DND-41 (cell line): ENCODE measurements around the gene JUNB.

Experiments used
- ATAC-seq: fragments of 200-7000 bp; cut with Tn5 transposase; 3 replicates; pipeline ENCODE4 v1.9.1; 2021; ENCODE audit warnings: low read depth; ENCODE audit not compliant: insufficient read depth
- DNase-seq: peaks from one replicate; pipeline ENCODE4 v3.0.0-alpha.2; 2020
- H2AFZ ChIP-seq: 2 replicates; pipeline ENCODE4 v1.6.0; 2012; ENCODE audit warnings: low read depth, low read length
- H3K27ac ChIP-seq: 2 replicates; pipeline ENCODE4 v1.5.1; 2012; ENCODE audit warnings: low read length, inconsistent platforms
- H3K27me3 ChIP-seq: fragments of 200-600 bp; sonication (generic); 2 replicates; pipeline ENCODE4 v1.6.0; 2012; ENCODE audit warnings: low read length, mild to moderate bottlenecking, inconsistent platforms; ENCODE audit not compliant: insufficient read depth, poor library complexity
- H3K36me3 ChIP-seq: 2 replicates; pipeline ENCODE4 v1.5.1; 2012; ENCODE audit warnings: low read length, inconsistent platforms; ENCODE audit not compliant: insufficient read depth
- H3K4me1 ChIP-seq: 2 replicates; pipeline ENCODE4 v1.5.1; 2012; ENCODE audit warnings: mild to moderate bottlenecking, low read length; ENCODE audit not compliant: insufficient read depth
- H3K4me2 ChIP-seq: 2 replicates; pipeline ENCODE4 v1.6.0; 2012; ENCODE audit warnings: mild to moderate bottlenecking, moderate library complexity, low read length, inconsistent platforms; ENCODE audit not compliant: insufficient read depth
- H3K4me3 ChIP-seq, 2 experiments: fragments of 200-600 bp in 1 of 2; shearing (Covaris generic) in 1 of 2; 2 replicates each; pipeline ENCODE4 v1.5.1; 2012 to 2016; ENCODE audit warnings: inconsistent platforms in 2 of 2, low read length in 2 of 2, mild to moderate bottlenecking in 2 of 2, low read depth in 1 of 2, moderate library complexity in 1 of 2
- H3K79me2 ChIP-seq: 2 replicates; pipeline ENCODE4 v1.6.0; 2012; ENCODE audit warnings: low read length, inconsistent platforms; ENCODE audit not compliant: insufficient read depth
- H3K9ac ChIP-seq: 2 replicates; pipeline ENCODE4 v1.6.0; 2012; ENCODE audit warnings: low read depth, mild to moderate bottlenecking, inconsistent platforms, low read length, moderate library complexity
- H3K9me3 ChIP-seq: 2 replicates; pipeline ENCODE4 v1.5.1; 2012; ENCODE audit warnings: low read length, moderate library complexity, mild to moderate bottlenecking, inconsistent platforms; ENCODE audit not compliant: insufficient read depth, severe bottlenecking
- H4K20me1 ChIP-seq: 2 replicates; pipeline ENCODE4 v1.6.0; 2012; ENCODE audit warnings: low read length; ENCODE audit not compliant: insufficient read depth
- EZH2 ChIP-seq: IDR thresholded peaks from 3 replicates; pipeline ENCODE4 v1.6.1; 2012; ENCODE audit warnings: borderline replicate concordance, low read depth, mild to moderate bottlenecking, moderate library complexity, low read length, inconsistent platforms; ENCODE audit not compliant: severe bottlenecking
- TF ChIP-seq, protein P1 (sequence below): IDR thresholded peaks from 2 replicates; pipeline ENCODE4 v1.5.1; 2012; ENCODE audit warnings: borderline replicate concordance, low read length, moderate library complexity, mild to moderate bottlenecking; ENCODE audit not compliant: poor library complexity, severe bottlenecking; ENCODE audit errors: extremely low read depth

JUNB gene

GRCh38 chr19:12782174-12782423 lies 9.2 kb upstream of the JUNB start:
- DNase-seq (no peak), ATAC-seq (no peak)
- H4K20me1 ChIP-seq: no peaks in the 10 kb centered on the region; the same call in 1 of the 2 replicates
- peak overlapping the region; percentile 84 for H3K9ac ChIP-seq
- H3K9me3 ChIP-seq: no peaks in the 10 kb centered on the region
- H3K79me2 ChIP-seq: no peaks in the 10 kb centered on the region
- no peaks in the 10 kb centered on the region for H3K36me3 ChIP-seq
- peak overlapping the region; percentile 97 for H3K4me2 ChIP-seq
- H3K27ac ChIP-seq: peak overlapping the region; percentile 76
- TF ChIP-seq EZH2: no peak
- TF ChIP-seq, protein P1, sequence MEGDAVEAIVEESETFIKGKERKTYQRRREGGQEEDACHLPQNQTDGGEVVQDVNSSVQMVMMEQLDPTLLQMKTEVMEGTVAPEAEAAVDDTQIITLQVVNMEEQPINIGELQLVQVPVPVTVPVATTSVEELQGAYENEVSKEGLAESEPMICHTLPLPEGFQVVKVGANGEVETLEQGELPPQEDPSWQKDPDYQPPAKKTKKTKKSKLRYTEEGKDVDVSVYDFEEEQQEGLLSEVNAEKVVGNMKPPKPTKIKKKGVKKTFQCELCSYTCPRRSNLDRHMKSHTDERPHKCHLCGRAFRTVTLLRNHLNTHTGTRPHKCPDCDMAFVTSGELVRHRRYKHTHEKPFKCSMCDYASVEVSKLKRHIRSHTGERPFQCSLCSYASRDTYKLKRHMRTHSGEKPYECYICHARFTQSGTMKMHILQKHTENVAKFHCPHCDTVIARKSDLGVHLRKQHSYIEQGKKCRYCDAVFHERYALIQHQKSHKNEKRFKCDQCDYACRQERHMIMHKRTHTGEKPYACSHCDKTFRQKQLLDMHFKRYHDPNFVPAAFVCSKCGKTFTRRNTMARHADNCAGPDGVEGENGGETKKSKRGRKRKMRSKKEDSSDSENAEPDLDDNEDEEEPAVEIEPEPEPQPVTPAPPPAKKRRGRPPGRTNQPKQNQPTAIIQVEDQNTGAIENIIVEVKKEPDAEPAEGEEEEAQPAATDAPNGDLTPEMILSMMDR: no peak
- H3K27me3 ChIP-seq: no peaks in the 10 kb centered on the region
- peak overlapping the region; percentile 65 for H2AFZ ChIP-seq
- H3K4me1 ChIP-seq: peaks cover 73% of the 10 kb centered on the region
- H3K4me3 ChIP-seq: peak overlapping the region; percentile 31 to 77; a peak in 3 of 4 replicates

DNA sequence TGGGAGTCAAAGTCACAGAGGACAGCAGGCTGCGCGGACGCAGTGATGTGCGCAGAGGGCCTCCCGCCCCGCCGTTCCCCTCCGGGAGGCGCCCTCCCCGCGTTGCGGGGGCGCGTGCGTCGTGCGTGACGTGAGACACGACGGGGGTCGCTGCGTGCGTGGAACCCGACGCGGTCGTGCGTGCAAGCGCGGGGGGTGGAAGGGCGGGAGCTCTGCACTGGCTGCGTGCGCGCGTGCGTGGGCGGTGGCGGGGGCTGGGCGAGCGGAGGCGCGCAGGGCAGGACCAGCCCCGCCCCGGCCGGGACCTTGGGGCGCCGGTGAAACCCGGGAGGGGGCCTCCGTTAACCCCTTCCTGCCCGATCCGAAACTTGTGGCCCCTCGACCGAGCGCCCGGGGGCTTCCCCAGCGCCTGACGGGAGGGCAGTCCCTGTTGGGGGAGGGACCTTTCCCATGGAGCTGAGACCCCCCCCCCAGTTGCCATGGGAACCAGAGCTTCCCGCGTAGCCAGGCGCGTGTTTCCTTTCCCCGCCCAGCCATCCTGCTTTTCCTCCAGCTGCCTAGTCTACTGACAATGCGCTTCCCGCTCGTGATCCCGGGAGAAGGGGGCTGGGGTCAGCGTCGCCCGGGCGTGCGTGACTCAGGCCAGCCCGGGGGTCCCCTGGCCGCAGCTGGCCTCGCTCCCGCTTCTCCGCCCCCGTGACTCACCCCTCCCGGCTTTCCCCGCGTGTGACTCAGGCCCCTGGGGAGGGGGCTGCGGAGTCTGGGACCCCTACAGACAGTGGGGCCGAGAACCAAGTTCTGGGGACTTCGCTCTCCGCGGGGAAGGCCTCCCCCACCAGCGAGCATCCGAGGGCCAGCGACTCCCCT lies 8.6 kb upstream of the JUNB start:
- TF ChIP-seq EZH2: no peak
- TF ChIP-seq, protein P1: peak; percentile 36
- DNase-seq (peak; percentile 85), ATAC-seq (peak; percentile 43)
- peak overlapping the region; percentile 76 for H3K27ac ChIP-seq
- peak overlapping the region; percentile 97 for H3K4me2 ChIP-seq
- H4K20me1 ChIP-seq: no peaks in the 10 kb centered on the region; the same call in 1 of the 2 replicates
- peak overlapping the region; percentile 84 for H3K9ac ChIP-seq
- H3K79me2 ChIP-seq: no peaks in the 10 kb centered on the region
- H3K9me3 ChIP-seq: no peaks in the 10 kb centered on the region
- H3K36me3 ChIP-seq: no peaks in the 10 kb centered on the region
- peak overlapping the region; percentile 65 for H2AFZ ChIP-seq
- H3K4me1 ChIP-seq: peaks cover 67% of the 10 kb centered on the region
- peak overlapping the region; percentile 31 to 77; a peak in 3 of 4 replicates for H3K4me3 ChIP-seq
- H3K27me3 ChIP-seq: no peaks in the 10 kb centered on the region

DNA sequence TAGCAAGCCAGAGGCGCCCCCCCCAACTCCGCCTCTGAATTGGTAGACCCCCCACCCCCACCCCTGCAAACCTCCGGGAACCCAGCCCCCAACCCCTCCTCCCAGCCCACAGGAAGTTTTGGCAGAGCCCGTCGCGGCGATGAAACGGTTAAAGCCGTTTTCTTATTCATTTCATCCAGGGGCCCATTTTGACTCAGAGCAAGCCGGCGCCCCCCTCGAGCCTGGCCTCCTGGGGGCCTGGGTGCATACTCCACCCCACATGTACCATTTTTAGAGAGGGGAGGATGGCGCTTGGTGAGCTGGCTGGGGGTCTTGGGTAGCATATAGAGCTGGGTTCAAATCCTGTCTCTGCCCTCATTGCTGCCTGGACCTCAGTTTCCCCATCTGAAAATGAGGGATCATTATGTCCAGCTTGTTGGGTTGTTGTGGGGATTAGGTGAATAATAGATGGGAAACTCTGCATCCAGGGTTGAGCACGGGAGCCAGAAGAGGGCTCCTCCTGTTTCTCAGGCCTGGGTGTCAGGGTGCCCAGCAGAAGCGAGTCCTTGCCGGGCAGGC lies 7.9 kb upstream of the JUNB start:
- H3K36me3 ChIP-seq: no peaks in the 10 kb centered on the region
- H4K20me1 ChIP-seq: no peaks in the 10 kb centered on the region; the same call in 1 of the 2 replicates
- H3K9me3 ChIP-seq: no peaks in the 10 kb centered on the region
- DNase-seq (peak; percentile 86), ATAC-seq (peak; percentile 46)
- H3K27ac ChIP-seq: peak overlapping the region; percentile 76
- no peaks in the 10 kb centered on the region for H3K79me2 ChIP-seq
- H3K9ac ChIP-seq: peak overlapping the region; percentile 84
- H3K4me3 ChIP-seq: peak overlapping the region in 1 of 2 experiments; percentile 77; a peak in 3 of 4 replicates
- no peaks in the 10 kb centered on the region for H3K27me3 ChIP-seq
- H3K4me1 ChIP-seq: peaks cover 60% of the 10 kb centered on the region
- TF ChIP-seq EZH2: no peak
- TF ChIP-seq, protein P1: no peak
- no peak overlapping the region for H2AFZ ChIP-seq
- peak overlapping the region; percentile 97 for H3K4me2 ChIP-seq
